DMS153 treated with DMSO at 0.1 percent for 48 hours (cell line): ENCODE data around the gene PRRT1.
A peak's percentile ranks its signal among the peaks of the same experiment; 100 is the strongest.
"Not testable (repeated sequence)": the region's sequence is repeated elsewhere in the genome, so short reads cannot be mapped to it uniquely, and the experiment has no call there.

ENCODE experiments used
- DNase-seq: peaks from one replicate; lab custom pipeline; 2025; ENCODE audit not compliant: unreplicated experiment; lab: John Stamatoyannopoulos, UW

Gene PRRT1

DNA sequence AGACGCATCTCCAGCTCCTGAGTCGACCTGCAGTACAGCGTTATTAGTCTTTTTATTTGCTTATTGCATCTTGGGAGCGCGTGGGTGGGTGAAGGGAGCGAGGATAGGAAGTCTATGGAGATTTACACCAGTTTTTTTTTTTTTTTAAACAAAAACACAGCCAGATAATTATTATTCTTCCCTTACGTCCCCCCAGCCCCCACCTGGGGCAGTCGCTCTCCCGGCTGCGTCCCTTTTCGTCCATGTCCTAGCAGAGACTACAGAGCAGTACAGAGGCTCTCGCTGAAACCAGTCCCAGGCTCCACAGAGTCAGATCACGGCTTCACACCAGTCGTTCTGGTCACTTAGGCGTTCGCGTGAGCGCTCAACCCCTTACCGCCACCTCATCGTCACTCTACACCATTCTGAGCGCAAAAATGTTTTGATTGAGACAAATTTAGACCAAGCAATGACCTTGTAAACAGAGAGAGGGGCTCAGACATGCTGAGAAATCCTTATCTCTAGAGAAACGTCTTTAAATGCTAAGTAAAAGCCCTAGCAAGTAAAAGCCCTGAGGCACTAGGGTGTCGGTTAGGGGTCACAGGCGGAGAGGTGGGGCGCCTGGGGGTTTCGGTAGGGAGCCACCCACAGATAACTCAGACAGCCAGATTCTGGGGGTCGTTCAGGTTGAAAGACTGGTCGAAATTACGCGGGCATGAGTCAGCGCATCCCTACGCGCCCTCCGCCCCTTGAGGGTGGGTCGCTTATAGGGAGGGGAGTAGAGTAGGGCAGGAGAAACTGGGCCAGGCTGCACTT, 1.2 kb upstream of the PRRT1 start:
- DNase-seq, result no peak

DNA sequence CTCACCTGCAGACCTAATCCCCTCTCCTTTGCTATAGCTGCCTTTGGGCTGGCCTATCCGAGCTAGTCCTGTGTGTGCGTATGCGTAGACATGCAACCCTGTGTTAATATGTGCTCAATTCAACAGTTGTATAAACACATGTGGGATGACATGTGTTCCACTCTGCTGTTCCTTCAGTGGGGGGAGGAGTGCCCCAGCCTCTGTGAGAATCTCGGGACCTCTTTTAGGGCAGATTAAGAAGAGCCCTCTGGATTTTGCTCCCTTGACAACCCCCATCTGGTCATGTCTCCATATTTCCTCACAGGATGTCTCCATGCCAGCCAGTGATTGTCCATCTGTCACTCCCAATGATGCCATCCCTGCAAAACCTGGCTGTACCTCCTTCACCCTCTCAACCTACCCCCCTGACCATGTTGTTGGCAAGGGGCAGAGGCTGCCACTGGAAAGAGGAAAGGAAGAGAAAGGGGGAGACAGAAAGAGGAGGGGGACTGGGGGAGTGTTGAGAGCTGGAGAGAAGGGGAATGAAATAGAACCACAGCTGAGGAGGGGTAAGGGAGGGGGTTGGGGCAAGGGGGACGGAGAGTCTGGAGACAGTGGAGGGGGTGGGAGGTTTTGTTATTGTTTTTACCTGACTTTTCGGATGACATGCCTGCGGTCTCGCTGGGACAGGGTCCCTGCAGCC, 417 bp downstream of the PRRT1 start:
- DNase-seq, result no peak

DNA sequence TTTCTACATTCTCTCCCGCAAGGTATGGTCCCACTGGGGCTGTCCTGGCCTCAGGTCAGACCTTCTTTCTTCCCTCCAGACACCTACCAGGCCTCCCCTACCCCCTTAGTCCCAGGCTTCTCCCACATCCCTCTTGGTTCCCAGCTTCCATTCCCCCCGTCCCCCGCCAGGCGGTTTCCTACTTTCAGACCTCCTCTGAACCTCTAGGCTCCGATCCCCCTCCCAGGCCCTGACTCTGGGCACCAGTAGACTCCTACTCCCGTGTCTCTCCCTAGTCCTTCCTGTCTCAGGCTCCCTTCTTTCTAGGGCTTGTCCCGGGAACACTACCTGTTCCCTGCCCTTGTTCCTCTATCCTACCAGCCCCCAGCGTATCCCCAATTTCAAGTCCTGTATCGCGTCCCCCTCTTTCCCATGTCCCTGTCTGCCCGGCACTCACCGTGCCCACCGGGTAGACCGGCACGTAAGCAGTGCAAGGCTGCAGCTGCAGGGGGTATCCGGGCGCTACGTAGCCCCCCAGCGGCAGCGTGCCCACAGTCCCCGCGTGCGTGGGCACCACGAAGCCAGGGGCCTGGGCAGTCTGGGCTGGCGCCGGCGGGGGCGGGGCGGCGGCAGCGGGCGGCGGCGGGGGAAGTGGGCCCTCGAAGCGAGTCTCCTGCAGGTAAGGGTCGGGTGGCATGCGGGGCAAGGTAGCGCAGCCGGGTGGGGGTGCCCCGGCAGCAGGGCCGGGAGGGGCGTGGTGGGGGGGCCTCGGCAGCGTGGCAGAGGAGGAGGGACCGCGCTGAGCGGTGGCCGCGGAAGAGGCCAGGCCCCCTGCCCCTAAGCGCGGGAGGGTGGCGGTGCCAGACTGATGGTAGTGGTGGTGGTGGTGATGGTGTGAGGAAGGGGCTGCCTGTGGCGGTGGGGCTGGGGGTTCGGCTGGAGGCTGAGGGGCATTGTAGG, 1.5 kb downstream of the PRRT1 start:
- DNase-seq, result no peak

DNA sequence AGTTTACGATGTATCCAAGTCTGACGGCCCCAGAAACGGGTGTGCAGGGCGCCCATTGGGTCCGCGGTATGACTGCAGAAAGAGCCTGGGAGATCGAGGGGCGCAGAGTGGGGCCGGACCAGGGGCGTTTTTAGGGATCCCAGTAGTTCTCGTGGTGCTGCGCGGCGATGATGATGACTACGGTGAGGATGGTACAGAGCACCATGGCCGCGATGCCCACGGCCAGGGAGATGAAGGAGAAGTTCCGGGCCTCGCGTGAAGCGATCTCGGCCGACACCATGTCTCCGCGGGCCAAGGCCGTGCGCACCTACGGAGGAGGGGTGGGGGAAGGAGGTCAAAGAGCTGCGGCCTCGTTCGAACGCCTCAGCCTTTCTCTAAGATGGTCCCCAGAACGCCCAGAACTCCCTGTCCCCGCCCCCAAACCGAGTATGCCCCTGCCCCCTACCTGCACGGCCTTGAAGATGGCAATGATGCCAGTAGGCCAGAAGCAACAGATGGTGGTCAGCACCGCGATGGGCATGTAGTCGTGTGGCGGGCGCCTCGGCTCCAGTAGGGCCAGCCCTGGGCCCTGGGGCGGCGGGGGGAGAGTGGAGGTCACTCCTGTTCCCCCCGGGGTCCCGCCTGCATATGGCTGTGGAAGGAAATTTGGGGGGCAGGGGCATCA, 2.5 kb downstream of the PRRT1 start:
- DNase-seq, result no peak

DNA sequence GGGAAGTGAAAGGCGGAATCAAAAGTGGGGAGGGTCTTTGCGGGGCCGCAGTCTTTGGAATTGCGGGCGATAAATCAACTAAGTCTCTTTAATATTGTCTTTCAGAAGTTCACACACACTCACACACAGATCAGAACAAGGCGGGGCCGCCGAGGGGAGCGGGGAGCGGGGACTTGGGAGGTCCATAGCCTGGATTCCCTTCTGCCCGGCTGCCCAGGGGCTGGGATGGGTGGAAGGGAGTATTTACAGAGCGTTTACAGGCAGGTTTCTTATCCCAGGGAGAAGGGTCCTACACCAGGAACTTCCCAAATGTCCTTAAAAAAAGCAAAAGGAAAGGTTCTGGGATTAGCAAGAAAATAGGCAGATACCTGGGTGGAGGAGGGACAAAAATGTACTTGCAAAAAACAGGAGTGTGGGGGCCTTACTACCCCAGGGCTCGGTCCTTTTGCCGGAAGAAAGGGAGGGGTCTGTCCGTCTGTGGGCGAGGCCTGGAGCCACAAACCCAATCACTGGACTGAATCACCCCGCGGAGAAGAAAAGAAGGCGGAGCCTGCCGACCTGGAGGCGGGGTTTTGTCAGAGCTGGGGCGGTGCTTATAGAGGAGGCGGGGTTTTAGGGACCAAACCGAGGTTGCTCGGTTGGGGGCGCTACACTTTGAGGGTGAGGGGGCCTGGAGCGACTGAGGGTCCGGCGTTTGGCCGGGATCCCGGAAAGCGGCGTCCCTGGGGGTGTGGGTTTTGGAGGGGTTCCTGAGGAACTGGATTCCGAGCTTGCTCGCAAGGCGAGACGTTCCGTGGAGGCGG, 3.2 kb downstream of the PRRT1 start:
- no peak for DNase-seq

DNA sequence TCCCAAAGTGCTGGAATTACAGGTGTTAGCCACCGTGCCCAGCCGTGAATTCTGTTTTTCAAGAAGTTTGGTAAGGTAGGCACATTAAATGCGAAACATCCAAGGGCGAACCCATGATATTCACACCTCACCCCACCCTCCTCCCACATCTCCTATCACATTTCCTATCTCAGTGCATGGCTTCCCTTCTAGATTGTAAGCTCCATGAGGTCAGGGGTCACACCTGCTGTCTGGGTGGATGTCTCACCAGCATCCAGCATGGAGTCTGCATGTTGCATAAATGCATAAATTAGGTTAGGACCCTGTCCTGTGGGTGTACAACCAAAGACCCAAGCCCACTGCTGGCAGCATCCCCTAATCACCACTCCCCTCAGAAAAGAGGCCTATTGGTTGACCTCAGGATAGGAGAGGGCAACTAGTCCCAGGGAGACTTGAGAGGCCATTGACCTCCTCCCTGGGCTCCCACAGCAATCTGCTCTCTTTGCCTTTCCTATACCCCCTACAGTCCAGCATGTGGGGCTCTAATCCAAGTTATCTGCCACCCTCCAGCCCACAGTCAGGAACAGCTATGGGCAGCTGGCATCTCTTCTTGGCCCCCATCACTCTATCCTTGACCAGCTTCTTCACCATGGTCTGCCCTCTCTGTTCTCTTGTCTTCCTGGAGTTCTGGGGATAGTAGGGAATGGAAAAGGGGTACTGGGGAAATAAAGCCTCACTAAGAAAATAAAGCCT, 4.2 kb downstream of the PRRT1 start:
- no peak for DNase-seq

- DNase-seq, result no peak
Observed at GRCh38 chr6:32146687-32147086, 5.1 kb downstream of the PRRT1 start.

DNA sequence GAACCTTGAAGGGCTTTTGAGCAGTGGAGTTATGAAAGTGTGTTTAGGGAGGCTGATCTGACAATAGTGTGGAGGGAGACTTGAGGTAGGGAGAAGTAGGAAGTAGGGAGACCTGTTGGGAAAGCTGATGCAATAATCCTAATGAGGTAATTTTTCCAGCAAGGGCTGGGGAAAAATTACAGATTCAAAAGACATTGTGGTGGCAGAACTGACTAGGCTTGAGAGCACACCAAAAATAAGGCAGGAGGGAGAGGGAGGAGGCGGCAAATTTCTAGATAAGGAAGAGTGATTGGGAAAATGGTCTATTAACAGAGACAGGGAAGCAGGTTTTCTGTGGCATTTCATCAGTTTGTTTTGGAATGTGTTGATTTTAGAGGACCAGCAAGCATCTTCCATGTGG, 5.5 kb downstream of the PRRT1 start:
- DNase-seq, result no peak

DNA sequence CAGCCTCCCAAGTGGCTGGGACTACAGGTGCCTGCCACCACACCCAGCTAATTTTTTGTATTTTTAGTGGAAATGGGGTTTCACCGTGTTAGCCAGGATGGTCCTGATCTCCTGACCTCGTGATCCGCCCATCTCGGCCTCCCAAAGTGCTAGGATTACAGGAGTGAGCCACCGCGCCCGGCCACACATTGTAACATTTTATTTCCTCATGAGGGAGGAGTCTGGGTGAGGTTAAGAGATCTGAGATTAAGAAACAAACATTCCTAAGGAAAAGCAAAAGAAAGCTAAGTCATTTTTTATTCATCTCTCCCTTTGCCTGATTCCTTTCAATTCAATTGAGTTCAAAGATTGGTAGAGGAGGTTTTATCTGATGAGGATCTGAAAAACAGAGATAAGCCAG, 7.5 kb downstream of the PRRT1 start:
- DNase-seq, result not testable (repeated sequence)

DNA sequence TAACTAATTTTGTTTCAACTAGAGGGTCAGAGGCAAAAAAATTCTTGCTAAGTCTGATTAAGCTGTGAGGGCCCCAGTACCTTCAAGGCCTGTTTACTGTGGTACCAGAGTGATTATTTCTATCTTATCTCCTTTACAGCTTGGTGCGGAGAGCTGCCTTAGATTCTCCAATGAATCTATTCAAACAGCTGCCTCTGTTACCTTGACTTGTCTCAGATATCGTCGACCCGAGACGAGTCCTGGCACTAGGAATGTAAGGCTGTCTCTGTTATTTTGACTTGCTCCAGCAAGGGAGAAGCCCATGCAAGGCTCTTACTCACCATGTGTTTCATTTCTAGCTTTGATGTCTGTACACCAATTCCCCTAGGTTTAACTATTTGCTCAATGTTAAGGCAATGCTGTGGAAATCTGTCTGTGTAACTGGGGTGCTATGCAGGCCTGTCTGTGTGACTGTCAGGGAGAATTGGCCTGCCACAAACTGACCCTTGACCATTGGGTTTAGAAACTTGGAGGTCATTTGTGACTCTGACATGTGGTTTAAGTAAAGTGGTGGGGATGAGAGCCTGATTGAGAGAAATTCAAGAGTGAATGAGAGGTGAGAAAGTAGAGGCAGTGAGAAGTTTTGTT, 11.2 kb downstream of the PRRT1 start:
- DNase-seq, result no peak

DNA sequence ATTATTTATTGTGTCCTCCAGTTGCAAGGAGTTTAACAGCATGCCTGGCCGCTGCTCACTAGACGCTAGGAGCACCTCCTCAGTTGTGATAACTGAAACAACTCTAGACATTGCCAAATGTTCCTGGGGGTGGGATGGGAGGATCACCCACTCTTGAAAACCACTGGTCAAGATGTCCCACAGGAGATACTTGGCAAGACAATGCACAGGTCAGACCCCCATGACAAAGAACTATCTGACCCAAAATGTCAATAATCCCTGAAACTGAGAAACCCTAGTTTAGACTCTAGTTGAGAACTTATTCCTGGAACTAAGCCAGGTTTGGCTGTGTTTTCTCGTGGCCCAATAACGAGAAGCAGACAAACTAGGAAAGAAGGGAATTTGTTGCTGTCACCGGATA, 12.1 kb downstream of the PRRT1 start:
- DNase-seq, result no peak

DNA sequence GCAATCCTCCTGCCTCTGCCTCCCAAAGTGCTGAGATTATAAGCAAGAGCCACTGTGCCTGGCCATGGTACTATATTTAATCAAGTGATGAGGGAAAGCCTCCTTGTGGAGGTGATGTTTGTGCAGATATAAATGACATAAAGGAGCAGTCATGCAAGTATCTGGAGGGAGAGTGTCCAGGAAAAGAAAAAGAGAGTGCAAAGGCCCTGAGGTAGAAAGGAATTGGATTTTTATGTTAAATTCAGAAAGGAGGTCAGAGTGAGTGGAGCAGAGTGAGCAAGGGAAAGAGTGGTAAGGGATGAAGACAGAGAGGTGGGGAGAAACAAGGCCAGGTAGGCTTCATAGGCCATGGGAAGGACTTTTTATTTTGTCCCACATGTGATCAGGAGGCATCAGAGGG, 14.3 kb downstream of the PRRT1 start:
- no peak for DNase-seq

DNA sequence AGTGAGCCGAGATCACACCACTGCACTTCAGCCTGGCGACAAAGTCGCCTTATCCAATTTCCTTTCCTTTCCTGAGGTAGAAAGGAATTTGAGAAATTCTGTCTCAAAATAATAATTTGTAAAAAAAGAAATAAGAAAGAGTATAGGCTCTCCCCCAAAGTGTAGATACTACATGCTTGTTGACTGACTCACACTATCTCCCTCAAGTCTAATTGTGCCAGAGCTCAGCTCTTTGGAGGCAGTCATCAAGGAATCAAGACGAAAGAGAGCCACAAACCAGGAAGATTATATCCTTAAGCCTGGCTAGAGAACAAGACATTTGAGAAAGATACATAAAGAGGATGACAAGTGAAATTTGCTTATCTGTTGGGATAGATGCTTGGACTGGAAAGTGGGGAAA, 18.0 kb downstream of the PRRT1 start:
- DNase-seq, result no peak

- DNase-seq, result no peak
Observed at GRCh38 chr6:32132110-32132509, 19.6 kb downstream of the PRRT1 start.

- DNase-seq, result no peak
Observed at GRCh38 chr6:32131439-32131948, 20.2 kb downstream of the PRRT1 start.

DNA sequence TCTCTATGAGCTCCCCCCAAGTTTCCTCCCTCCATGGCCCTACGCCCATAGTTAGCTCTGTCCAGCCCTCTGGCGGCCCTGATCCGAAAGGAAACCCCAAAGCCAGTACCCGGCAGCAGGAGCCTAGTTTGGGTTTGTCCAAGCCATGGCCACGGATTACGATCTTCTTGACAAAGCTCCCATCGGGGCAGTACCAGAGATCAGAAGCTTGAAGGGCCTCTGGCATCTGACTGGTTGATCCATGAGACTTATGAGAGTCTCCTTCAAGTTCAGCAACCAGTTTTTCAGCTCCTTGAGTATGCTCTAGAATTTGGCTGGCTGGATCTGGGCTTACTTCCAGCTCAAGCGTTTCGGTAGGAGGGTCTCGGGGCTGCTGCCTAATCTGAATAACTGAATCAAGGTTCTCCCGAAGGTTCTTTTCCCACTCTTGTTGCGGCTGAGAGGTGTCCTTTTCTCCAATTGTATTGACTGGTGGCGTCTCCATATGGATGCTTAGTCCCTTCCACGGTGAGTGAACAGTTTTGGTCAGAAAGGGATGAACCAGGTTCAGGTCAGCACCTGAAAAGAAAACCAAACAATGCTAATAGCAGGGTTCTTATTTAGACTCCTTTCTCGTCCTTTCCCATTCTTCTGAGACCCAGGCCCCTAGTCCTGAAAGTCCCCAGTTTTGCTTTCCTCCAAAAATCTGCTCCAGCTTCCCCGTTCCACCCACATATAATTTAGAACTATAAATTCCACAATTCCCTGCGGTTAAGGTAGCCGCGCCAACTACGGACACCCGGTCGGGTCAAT, 22.2 kb downstream of the PRRT1 start:
- peak; percentile 62 for DNase-seq

- no peak for DNase-seq
Observed at GRCh38 chr6:32128751-32129296, 22.9 kb downstream of the PRRT1 start.
